K562 (cell line): ENCODE results near the gene GCK. TPM values are rescaled to one million over a fixed set of nuclear protein-coding genes. Genes with fewer than 3 reads are reported as not detected.

Experiments
- BCOR ChIP-seq: fragments of 450-650 bp; IDR thresholded peaks from 2 replicates; pipeline ENCODE4 v1.6.1; 2016
- CCNT2 ChIP-seq: IDR thresholded peaks from 2 replicates; pipeline ENCODE4 v1.6.1; 2011; ENCODE audit warnings: borderline replicate concordance, low read depth, mild to moderate bottlenecking, moderate library complexity, mixed read lengths, low read length; ENCODE audit not compliant: insufficient read length; ENCODE audit errors: extremely low read depth
- CEBPB ChIP-seq: fragments of 450-650 bp; IDR thresholded peaks from 2 replicates; pipeline ENCODE4 v1.6.1; 2016; ENCODE audit warnings: missing genetic modification characterization, missing compliant biosample characterization
- DPF2 ChIP-seq: fragments of 450-650 bp; IDR thresholded peaks from 2 replicates; pipeline ENCODE4 v1.6.1; 2016
- FOXJ2 ChIP-seq: fragments of 200-800 bp; sonication (Bioruptor generic); IDR thresholded peaks from 2 replicates; pipeline ENCODE4 v1.6.1; 2016; ENCODE audit warnings: missing genetic modification characterization, missing compliant biosample characterization
- FOXM1 ChIP-seq, 2 experiments: fragments of 450-650 bp in 1 of 2; sonication (generic) in 1 of 2; formaldehyde crosslinking in 1 of 2; IDR thresholded peaks; 2 replicates each; pipeline versions ENCODE4 v1.6.1 to v1.9.0; 2017 to 2022; ENCODE audit warnings: low read depth in 2 of 2, mild to moderate bottlenecking in 2 of 2, missing genetic modification reagents in 1 of 2, moderate library complexity in 1 of 2
- NCOA4 ChIP-seq: fragments of 450-650 bp; IDR thresholded peaks from 2 replicates; pipeline ENCODE4 v1.6.1; 2018; ENCODE audit warnings: mild to moderate bottlenecking; ENCODE audit not compliant: partially characterized antibody
- NR2C1 ChIP-seq, 2 experiments: fragments of 450-650 bp; IDR thresholded peaks; 2 replicates each; pipeline ENCODE4 v1.6.1; 2017; ENCODE audit warnings: mild to moderate bottlenecking in 2 of 2, antibody characterized with exemption in 1 of 2, inconsistent platforms in 1 of 2, missing compliant biosample characterization in 1 of 2, missing genetic modification characterization in 1 of 2
- PHB ChIP-seq: fragments of 250-450 bp; sonication (Bioruptor Pico); IDR thresholded peaks from 2 replicates; pipeline ENCODE4 v1.5.0; 2021
- THRAP3 ChIP-seq: fragments of 450-650 bp; IDR thresholded peaks from 2 replicates; pipeline ENCODE4 v1.6.1; 2016; ENCODE audit warnings: mild to moderate bottlenecking, inconsistent platforms, borderline replicate concordance
- ZEB2 ChIP-seq: fragments of 450-650 bp; IDR thresholded peaks from 2 replicates; pipeline ENCODE4 v1.6.1; 2016
- ZFPM2 ChIP-seq: fragments of 250-450 bp; sonication (Bioruptor Pico); IDR thresholded peaks from 2 replicates; pipeline ENCODE4 v1.5.1; 2022; ENCODE audit warnings: mild to moderate bottlenecking
- ZNF507 ChIP-seq: conservative IDR thresholded peaks from 2 replicates; pipeline ENCODE4 v1.6.1; 2017; ENCODE audit warnings: missing genetic modification characterization, missing compliant biosample characterization
- ZNF561 ChIP-seq: fragments of 450-650 bp; formaldehyde crosslinking; conservative IDR thresholded peaks from 2 replicates; pipeline ENCODE4 v1.4.0; 2020; ENCODE audit warnings: mild to moderate bottlenecking, moderate library complexity
- polyA plus RNA-seq, 8 experiments: library from polyadenylated mRNA; depleted of rRNA in 4 of 8; stranded (reverse) in 5 of 8; unstranded in 3 of 8; fragments of >200 nt; fragmentation: Nextera tagmentation in 2 of 8; fragmentation: Illumina TruSeq in 1 of 8; extraction: Ambion mirVana in 2 of 8; extraction: Trizol in 1 of 8; gene quantifications; 2 replicates each; pipeline versions ENCODE4 v1.2.1 to v1.2.3, GENCODE V29; 2011 to 2014; ENCODE audit warnings: inconsistent platforms in 1 of 8, missing spikeins in 1 of 8
- total RNA-seq, 7 experiments: library from RNA; depleted of rRNA in 6 of 7; stranded (reverse); fragments of >200 nt in 6 of 7; fragmentation: Illumina TruSeq in 2 of 7; extraction: Trizol in 2 of 7; gene quantifications; 2 replicates each; pipeline versions ENCODE4 v1.2.1 to v1.2.3, GENCODE V29; 2011 to 2021; ENCODE audit warnings: low replicate concordance in 1 of 7
- TF ChIP-seq, protein P1 (sequence below): fragments of 450-650 bp; IDR thresholded peaks from 2 replicates; pipeline ENCODE4 v1.7.0; 2016; ENCODE audit warnings: borderline replicate concordance
- TF ChIP-seq, protein P2 (sequence below): IDR thresholded peaks from 2 replicates; pipeline ENCODE4 v1.6.1; 2011; ENCODE audit warnings: borderline replicate concordance, low read depth, mild to moderate bottlenecking, moderate library complexity, low read length; ENCODE audit not compliant: insufficient read depth, poor library complexity, severe bottlenecking
- TF ChIP-seq, protein P3 (sequence below): sonication (generic); formaldehyde crosslinking; IDR thresholded peaks from 2 replicates; pipeline ENCODE4 v1.8.0; 2022; ENCODE audit warnings: mild to moderate bottlenecking, missing genetic modification reagents
- TF ChIP-seq, protein P4 (sequence below): IDR thresholded peaks from 3 replicates; pipeline ENCODE4 v1.6.1; 2011; ENCODE audit warnings: borderline replicate concordance, mild to moderate bottlenecking; ENCODE audit not compliant: insufficient read length, insufficient read depth
- TF ChIP-seq, protein P5 (sequence below): sonication (generic); formaldehyde crosslinking; IDR thresholded peaks from 2 replicates; pipeline ENCODE4 v1.8.0; 2022; ENCODE audit warnings: mild to moderate bottlenecking, missing genetic modification reagents, borderline replicate concordance

The GCK gene
- total and polyA plus RNA-seq, 9 of the 15 experiments (the other 6 are each of a cell fraction or from before 2014, with no cell fraction given), result 0.11 to 0.55 (median 0.16) TPM; not detected in 3

DNA sequence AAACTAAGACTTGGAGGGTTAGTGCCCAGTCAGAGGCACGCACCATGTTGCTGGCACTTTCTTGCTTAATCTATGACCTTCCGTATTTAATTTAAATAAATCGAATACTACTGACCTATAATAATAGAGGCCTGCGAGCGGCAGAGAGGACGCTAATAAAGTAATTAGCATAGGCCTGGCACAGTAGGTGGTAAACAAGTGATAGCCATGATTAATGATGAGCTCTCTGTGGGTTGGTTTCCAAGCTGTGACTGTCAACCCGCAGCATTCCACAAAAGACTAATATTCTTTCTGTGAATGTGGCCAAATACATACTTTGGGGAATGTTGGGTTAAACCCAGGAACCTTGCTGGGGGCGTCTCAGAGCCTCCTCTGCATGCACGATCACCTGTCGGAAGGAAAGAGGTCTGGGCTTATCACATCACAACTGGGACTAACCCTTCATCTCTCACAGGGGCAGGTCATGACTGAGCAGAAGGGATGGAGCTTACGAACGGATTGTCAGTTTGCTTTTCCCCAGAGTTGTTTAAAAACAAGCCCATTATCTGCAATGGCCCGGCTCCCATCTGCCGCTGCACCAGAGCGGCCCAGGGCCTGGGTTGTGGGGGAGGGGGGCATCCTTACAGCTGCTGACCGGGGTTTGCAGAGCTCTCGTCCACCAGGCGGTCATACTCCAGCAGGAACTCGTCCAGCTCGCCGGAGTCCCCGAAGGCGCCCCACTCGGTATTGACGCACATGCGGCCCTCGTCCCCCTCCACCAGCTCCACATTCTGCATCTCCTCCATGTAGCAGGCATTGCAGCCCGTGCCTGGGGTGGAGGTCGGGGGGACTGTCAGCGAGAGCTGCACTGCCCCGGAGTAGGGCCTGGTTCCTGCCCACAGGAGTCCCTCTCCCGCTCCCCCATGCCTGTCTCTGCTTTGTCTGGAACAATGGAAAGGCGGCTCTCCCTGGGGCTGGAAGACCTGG lies 41.9 kb downstream of the GCK start (continued):
- TF ChIP-seq, protein P1, sequence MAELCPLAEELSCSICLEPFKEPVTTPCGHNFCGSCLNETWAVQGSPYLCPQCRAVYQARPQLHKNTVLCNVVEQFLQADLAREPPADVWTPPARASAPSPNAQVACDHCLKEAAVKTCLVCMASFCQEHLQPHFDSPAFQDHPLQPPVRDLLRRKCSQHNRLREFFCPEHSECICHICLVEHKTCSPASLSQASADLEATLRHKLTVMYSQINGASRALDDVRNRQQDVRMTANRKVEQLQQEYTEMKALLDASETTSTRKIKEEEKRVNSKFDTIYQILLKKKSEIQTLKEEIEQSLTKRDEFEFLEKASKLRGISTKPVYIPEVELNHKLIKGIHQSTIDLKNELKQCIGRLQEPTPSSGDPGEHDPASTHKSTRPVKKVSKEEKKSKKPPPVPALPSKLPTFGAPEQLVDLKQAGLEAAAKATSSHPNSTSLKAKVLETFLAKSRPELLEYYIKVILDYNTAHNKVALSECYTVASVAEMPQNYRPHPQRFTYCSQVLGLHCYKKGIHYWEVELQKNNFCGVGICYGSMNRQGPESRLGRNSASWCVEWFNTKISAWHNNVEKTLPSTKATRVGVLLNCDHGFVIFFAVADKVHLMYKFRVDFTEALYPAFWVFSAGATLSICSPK, result no peak
- no peak for TF ChIP-seq NCOA4
- no peak for TF ChIP-seq NR2C1 (IDR thresholded peaks at IDR 0.05)
- no peak for TF ChIP-seq NR2C1 (tag; IDR thresholded peaks at IDR 0.05)
- TF ChIP-seq ZNF561 (CRISPR knock-in tag), result no peak
- no peak for TF ChIP-seq FOXJ2
- TF ChIP-seq, protein P2, sequence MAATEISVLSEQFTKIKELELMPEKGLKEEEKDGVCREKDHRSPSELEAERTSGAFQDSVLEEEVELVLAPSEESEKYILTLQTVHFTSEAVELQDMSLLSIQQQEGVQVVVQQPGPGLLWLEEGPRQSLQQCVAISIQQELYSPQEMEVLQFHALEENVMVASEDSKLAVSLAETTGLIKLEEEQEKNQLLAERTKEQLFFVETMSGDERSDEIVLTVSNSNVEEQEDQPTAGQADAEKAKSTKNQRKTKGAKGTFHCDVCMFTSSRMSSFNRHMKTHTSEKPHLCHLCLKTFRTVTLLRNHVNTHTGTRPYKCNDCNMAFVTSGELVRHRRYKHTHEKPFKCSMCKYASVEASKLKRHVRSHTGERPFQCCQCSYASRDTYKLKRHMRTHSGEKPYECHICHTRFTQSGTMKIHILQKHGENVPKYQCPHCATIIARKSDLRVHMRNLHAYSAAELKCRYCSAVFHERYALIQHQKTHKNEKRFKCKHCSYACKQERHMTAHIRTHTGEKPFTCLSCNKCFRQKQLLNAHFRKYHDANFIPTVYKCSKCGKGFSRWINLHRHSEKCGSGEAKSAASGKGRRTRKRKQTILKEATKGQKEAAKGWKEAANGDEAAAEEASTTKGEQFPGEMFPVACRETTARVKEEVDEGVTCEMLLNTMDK, result peak; percentile 38
- TF ChIP-seq FOXM1 (IDR thresholded peaks at IDR 0.05; ENCODE audit: low read depth), result peak; percentile 69; the same call in 1 of the 2 replicates
- TF ChIP-seq FOXM1 (CRISPR knock-in tag; IDR thresholded peaks at IDR 0.05; ENCODE audit: low read depth), result no peak
- TF ChIP-seq, protein P3, sequence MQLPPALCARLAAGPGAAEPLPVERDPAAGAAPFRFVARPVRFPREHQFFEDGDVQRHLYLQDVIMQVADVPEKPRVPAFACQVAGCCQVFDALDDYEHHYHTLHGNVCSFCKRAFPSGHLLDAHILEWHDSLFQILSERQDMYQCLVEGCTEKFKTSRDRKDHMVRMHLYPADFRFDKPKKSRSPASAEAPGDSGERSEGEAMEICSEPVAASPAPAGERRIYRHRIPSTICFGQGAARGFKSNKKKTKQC (CRISPR knock-in tag), result no peak
- no peak for TF ChIP-seq ZNF507
- TF ChIP-seq CCNT2, result peak; percentile 49
- TF ChIP-seq, protein P4, sequence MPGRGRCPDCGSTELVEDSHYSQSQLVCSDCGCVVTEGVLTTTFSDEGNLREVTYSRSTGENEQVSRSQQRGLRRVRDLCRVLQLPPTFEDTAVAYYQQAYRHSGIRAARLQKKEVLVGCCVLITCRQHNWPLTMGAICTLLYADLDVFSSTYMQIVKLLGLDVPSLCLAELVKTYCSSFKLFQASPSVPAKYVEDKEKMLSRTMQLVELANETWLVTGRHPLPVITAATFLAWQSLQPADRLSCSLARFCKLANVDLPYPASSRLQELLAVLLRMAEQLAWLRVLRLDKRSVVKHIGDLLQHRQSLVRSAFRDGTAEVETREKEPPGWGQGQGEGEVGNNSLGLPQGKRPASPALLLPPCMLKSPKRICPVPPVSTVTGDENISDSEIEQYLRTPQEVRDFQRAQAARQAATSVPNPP, result no peak
- peak; percentile 54; the same call in 1 of the 2 replicates for TF ChIP-seq BCOR
- TF ChIP-seq ZFPM2 (CRISPR knock-in tag), result no peak
- peak; percentile 90 for TF ChIP-seq DPF2
- TF ChIP-seq, protein P5, sequence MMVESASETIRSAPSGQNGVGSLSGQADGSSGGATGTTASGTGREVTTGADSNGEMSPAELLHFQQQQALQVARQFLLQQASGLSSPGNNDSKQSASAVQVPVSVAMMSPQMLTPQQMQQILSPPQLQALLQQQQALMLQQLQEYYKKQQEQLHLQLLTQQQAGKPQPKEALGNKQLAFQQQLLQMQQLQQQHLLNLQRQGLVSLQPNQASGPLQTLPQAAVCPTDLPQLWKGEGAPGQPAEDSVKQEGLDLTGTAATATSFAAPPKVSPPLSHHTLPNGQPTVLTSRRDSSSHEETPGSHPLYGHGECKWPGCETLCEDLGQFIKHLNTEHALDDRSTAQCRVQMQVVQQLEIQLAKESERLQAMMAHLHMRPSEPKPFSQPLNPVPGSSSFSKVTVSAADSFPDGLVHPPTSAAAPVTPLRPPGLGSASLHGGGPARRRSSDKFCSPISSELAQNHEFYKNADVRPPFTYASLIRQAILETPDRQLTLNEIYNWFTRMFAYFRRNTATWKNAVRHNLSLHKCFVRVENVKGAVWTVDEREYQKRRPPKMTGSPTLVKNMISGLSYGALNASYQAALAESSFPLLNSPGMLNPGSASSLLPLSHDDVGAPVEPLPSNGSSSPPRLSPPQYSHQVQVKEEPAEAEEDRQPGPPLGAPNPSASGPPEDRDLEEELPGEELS (CRISPR knock-in tag), result no peak
- no peak for TF ChIP-seq THRAP3
- TF ChIP-seq CEBPB (tag), result no peak
- TF ChIP-seq PHB (CRISPR knock-in tag), result no peak
- peak; percentile 73; the same call in 1 of the 2 replicates for TF ChIP-seq ZEB2
